ENCODE measurements around the gene MARK1.
A peak's percentile ranks its signal among the peaks of the same experiment; 100 is the strongest.

The MARK1 gene

GRCh38 chr1:220685879-220686278 is 157.9 kb downstream of the MARK1 start:
- no peak for TF ChIP-seq CTCF (IDR thresholded peaks at IDR 0.05; ENCODE audit: low read depth, low read length)
- H3K4me3 ChIP-seq (replicated peaks in 1 of 2; ENCODE audit: low read depth in 2 of 2, low read length in 2 of 2): no peak overlapping the region
- no peak for DNase-seq (ENCODE audit: low read depth in 2 of 2)

GRCh38 chr1:220687809-220688208 is 159.9 kb downstream of the MARK1 start:
- DNase-seq (ENCODE audit: low read depth in 2 of 2): no peak
- no peak for TF ChIP-seq CTCF (IDR thresholded peaks at IDR 0.05; ENCODE audit: low read depth, low read length)
- no peak overlapping the region for H3K4me3 ChIP-seq (replicated peaks in 1 of 2; ENCODE audit: low read depth in 2 of 2, low read length in 2 of 2)

- DNase-seq (ENCODE audit: low read depth in 2 of 2): no peak
- peak overlapping the region; percentile 59 to 64 for H3K4me3 ChIP-seq (replicated peaks in 1 of 2; ENCODE audit: low read depth in 2 of 2, low read length in 2 of 2)
- TF ChIP-seq CTCF (IDR thresholded peaks at IDR 0.05; ENCODE audit: low read depth, low read length): no peak
These were observed 161.7 kb downstream of the MARK1 start for GRCh38 chr1:220689666-220690065.

GRCh38 chr1:220690140-220691052 is 162.5 kb downstream of the MARK1 start, which contains the start of gene C1orf115:
TSS of gene C1orf115 (plus strand) at chr1:220690363. CDS start at chr1:220690403, 40 bp downstream.
- peak within 1 kb of the TSS; percentile 59 to 64 for H3K4me3 ChIP-seq (replicated peaks in 1 of 2; ENCODE audit: low read depth in 2 of 2, low read length in 2 of 2)
- peak; percentile 44 for TF ChIP-seq CTCF (IDR thresholded peaks at IDR 0.05; ENCODE audit: low read depth, low read length)
- peak; percentile 56 to 61 for DNase-seq (ENCODE audit: low read depth in 2 of 2)

GRCh38 chr1:220691053-220691684 is 163.2 kb downstream of the MARK1 start:
- no peak overlapping the region for H3K4me3 ChIP-seq (replicated peaks in 1 of 2; ENCODE audit: low read depth in 2 of 2, low read length in 2 of 2)
- no peak for DNase-seq (ENCODE audit: low read depth in 2 of 2)
- no peak for TF ChIP-seq CTCF (IDR thresholded peaks at IDR 0.05; ENCODE audit: low read depth, low read length)

GRCh38 chr1:220692436-220693228 is 164.7 kb downstream of the MARK1 start:
- DNase-seq (ENCODE audit: low read depth in 2 of 2): no peak
- no peak overlapping the region for H3K4me3 ChIP-seq (replicated peaks in 1 of 2; ENCODE audit: low read depth in 2 of 2, low read length in 2 of 2)
- TF ChIP-seq CTCF (IDR thresholded peaks at IDR 0.05; ENCODE audit: low read depth, low read length): no peak
